GM12874 (cell line): ENCODE measurements around the gene C2orf81.

Source experiments
- TF ChIP-seq, protein P1 (sequence below): IDR thresholded peaks from 2 replicates; pipeline ENCODE4 v1.5.1; 2011; ENCODE audit warnings: low read depth, mild to moderate bottlenecking, control low read depth, low read length, moderate library complexity; ENCODE audit not compliant: insufficient read depth

Gene C2orf81

GRCh38 chr2:74364533-74365505 is 56.6 kb downstream of the C2orf81 start:
- TF ChIP-seq, protein P1, sequence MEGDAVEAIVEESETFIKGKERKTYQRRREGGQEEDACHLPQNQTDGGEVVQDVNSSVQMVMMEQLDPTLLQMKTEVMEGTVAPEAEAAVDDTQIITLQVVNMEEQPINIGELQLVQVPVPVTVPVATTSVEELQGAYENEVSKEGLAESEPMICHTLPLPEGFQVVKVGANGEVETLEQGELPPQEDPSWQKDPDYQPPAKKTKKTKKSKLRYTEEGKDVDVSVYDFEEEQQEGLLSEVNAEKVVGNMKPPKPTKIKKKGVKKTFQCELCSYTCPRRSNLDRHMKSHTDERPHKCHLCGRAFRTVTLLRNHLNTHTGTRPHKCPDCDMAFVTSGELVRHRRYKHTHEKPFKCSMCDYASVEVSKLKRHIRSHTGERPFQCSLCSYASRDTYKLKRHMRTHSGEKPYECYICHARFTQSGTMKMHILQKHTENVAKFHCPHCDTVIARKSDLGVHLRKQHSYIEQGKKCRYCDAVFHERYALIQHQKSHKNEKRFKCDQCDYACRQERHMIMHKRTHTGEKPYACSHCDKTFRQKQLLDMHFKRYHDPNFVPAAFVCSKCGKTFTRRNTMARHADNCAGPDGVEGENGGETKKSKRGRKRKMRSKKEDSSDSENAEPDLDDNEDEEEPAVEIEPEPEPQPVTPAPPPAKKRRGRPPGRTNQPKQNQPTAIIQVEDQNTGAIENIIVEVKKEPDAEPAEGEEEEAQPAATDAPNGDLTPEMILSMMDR: no peak
